IMR-90 (cell line): ENCODE measurements around the gene PCYOX1L.

Experiments used
- BHLHE40 ChIP-seq: fragments of 150-350 bp; IDR thresholded peaks from 2 replicates; pipeline ENCODE4 v1.6.1; 2016; ENCODE audit warnings: mild to moderate bottlenecking, low read depth, low read length
- CEBPB ChIP-seq: IDR thresholded peaks from 2 replicates; pipeline ENCODE4 v1.6.1; 2012; ENCODE audit warnings: low read depth, low read length, improper control_type of control experiment
- CTCF ChIP-seq: conservative IDR thresholded peaks from 2 replicates; pipeline ENCODE4 v1.5.1; 2012; ENCODE audit warnings: mild to moderate bottlenecking, low read depth, low read length, improper control_type of control experiment
- ELK1 ChIP-seq: fragments of 150-350 bp; IDR thresholded peaks from 2 replicates; pipeline ENCODE4 v1.6.1; 2016; ENCODE audit warnings: low read depth, mild to moderate bottlenecking, low read length, moderate library complexity, borderline replicate concordance
- MAFK ChIP-seq: IDR thresholded peaks from 2 replicates; pipeline ENCODE4 v1.6.1; 2012; ENCODE audit warnings: low read depth, low read length, improper control_type of control experiment
- MXI1 ChIP-seq: IDR thresholded peaks from 2 replicates; pipeline ENCODE4 v1.6.1; 2012; ENCODE audit warnings: low read depth, mild to moderate bottlenecking, low read length, moderate library complexity, borderline replicate concordance
- NFE2L2 ChIP-seq: fragments of 150-350 bp; IDR thresholded peaks from 2 replicates; pipeline ENCODE4 v1.6.1; 2016; ENCODE audit warnings: low read depth, mild to moderate bottlenecking, low read length
- POLR2A ChIP-seq: IDR thresholded peaks from 2 replicates; pipeline ENCODE4 v1.6.1; 2012; ENCODE audit warnings: mild to moderate bottlenecking, low read depth, low read length
- RAD21 ChIP-seq: IDR thresholded peaks from 2 replicates; pipeline ENCODE4 v1.6.1; 2012; ENCODE audit warnings: low read length, improper control_type of control experiment
- RCOR1 ChIP-seq: IDR thresholded peaks from 2 replicates; pipeline ENCODE4 v1.6.1; 2012; ENCODE audit warnings: mild to moderate bottlenecking, low read length, improper control_type of control experiment; ENCODE audit not compliant: insufficient replicate concordance
- RFX5 ChIP-seq: IDR thresholded peaks from 2 replicates; pipeline ENCODE4 v1.8.0; 2012; ENCODE audit warnings: low read depth, mild to moderate bottlenecking, low read length, moderate library complexity
- SMC3 ChIP-seq: fragments of 150-350 bp; IDR thresholded peaks from 2 replicates; pipeline ENCODE4 v1.6.1; 2016; ENCODE audit warnings: low read depth, mild to moderate bottlenecking, antibody characterized with exemption, low read length, moderate library complexity
- USF2 ChIP-seq: fragments of 150-350 bp; IDR thresholded peaks from 2 replicates; pipeline ENCODE4 v1.6.1; 2017; ENCODE audit warnings: mild to moderate bottlenecking, antibody characterized with exemption, low read length, low read depth

- TF ChIP-seq CTCF: no peak
- TF ChIP-seq USF2: no peak
- no peak for TF ChIP-seq POLR2A
- no peak for TF ChIP-seq MAFK
- TF ChIP-seq RCOR1: no peak
- TF ChIP-seq NFE2L2: no peak
- TF ChIP-seq SMC3: no peak
- TF ChIP-seq CEBPB: no peak
- no peak for TF ChIP-seq MXI1
- no peak for TF ChIP-seq BHLHE40
- no peak for TF ChIP-seq RAD21
- TF ChIP-seq ELK1: no peak
- no peak for TF ChIP-seq RFX5
These were observed 13.7 kb upstream of the PCYOX1L start for GRCh38 chr5:149344151-149344550.
